Stomach (tissue), 4 donors: Measurements from ENCODE around the gene GNLY.

Experiments used
- CTCF ChIP-seq, 7 experiments: fragments of 450-650 bp in 4 of 7; fragments of 200-600 bp in 3 of 7; sonication (generic) in 3 of 7; IDR thresholded peaks; one replicate each; pipeline ENCODE4 v1.5.1; 2016 to 2019; ENCODE audit warnings: antibody characterized with exemption in 7 of 7, control low read depth in 2 of 7, mild to moderate bottlenecking in 1 of 7
- EP300 ChIP-seq: sonication (generic); formaldehyde crosslinking; IDR thresholded peaks from one replicate; pipeline ENCODE4 v1.6.1; 2017; ENCODE audit warnings: antibody characterized with exemption
- POLR2A ChIP-seq, 4 donors: fragments of 450-650 bp; IDR thresholded peaks; one replicate each; pipeline ENCODE4 v1.6.1; 2016; ENCODE audit warnings: antibody characterized with exemption in 4 of 4, control low read depth in 2 of 4, mild to moderate bottlenecking in 1 of 4, moderate library complexity in 1 of 4
- POLR2AphosphoS5 ChIP-seq, 3 donors: sonication (generic); formaldehyde crosslinking; IDR thresholded peaks; one replicate each; pipeline ENCODE4 v1.6.1; 2016; ENCODE audit warnings: antibody characterized with exemption in 3 of 3

DNA sequence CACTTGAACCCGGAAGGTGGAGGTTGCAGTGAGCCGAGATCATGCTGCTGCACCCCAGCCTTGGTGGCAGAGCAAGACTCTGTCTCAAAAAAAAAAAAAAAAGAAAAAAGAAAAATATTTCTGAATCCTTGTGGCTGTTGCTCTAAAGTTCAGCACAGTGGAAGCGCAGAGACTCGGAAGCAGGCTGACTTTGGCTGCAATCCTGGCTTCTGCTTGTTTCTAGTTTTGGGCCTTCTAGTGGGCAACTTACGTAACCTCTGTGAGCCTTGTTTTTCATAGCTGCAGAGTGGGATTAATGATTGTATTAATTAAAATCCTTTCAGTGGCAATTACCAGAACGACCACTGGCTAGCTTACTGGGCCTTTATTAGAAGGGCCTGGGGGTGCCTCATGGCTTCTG lies 28.4 kb downstream of the GNLY start:
- TF ChIP-seq CTCF (IDR thresholded peaks at IDR 0.05) = no peak
- TF ChIP-seq POLR2AphosphoS5 (IDR thresholded peaks at IDR 0.05) = no peak
- TF ChIP-seq EP300 = no peak
- no peak for TF ChIP-seq POLR2A (IDR thresholded peaks at IDR 0.05)
